NCI-H2196 (cell line): ENCODE data around the gene DSCAML1.
A peak's percentile ranks its signal among the peaks of the same experiment; 100 is the strongest.

Experiments used
- DNase-seq: peaks from one replicate; lab custom pipeline; 2025; ENCODE audit not compliant: unreplicated experiment; lab: John Stamatoyannopoulos, UW

The DSCAML1 gene

GRCh38 chr11:117438371-117439000, 358.5 kb downstream of the DSCAML1 start:
- no peak for DNase-seq

DNA sequence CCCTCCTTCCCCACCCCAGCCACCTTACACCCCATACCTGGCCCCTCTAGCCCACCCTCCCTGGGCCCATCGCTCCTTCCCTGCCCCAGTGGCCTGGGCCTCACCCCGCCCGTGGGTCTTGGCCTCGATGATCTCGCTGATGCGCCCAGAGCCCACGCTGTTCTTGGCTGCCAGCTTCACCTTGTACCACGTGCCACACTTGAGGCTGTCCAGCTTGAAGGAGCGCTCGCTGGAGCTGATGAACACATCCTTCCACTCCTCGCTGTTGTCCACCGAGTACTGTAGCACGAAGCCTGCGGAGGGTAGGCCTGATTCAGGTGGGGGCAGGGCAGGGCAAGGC, 359.3 kb downstream of the DSCAML1 start:
- no peak for DNase-seq

- DNase-seq, result no peak
Measured at GRCh38 chr11:117437041-117437790, 359.8 kb downstream of the DSCAML1 start.

DNA sequence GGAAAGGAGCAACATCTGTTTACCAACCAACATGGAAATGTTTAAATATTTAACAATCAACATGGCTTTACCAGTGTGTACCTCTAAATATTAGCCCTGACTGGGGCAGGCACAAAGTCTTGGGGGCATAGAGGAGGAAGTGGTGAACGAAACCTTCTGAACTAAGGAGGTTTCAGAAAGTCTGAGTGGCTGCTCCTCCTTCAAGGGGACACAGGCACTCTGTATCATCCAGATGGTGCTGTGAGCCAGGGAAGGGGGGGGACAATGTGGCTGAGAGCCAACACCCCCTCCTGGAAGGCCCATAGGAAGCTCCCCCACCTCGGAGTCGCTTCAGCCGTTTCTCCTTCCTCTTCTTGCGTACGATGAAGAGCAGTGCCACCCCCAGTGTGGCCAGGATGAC, 361.7 kb downstream of the DSCAML1 start:
- DNase-seq, result no peak

DNA sequence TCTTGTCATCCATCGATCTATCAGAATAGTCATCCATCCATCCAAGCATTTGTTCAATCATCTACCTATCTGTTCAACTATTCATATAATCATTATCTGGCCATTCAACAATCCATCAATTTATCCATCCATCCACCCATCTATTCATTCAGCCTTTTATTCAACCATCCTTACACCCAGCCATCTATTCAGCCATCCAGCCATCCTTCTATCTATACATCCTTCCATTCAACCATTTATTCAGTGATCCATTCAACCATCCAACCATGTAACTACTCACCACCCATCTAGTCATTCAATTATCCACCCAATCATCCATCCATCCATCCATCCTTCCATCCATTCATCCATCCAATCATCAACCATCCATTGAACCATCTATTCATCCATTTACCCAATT, 362.5 kb downstream of the DSCAML1 start:
- no peak for DNase-seq

- no peak for DNase-seq
Measured at GRCh38 chr11:117433717-117434116, 363.3 kb downstream of the DSCAML1 start.

GRCh38 chr11:117431436-117431835, 365.6 kb downstream of the DSCAML1 start:
- no peak for DNase-seq

- DNase-seq, result no peak
Measured at GRCh38 chr11:117430293-117430955, 366.6 kb downstream of the DSCAML1 start.

GRCh38 chr11:117428856-117429229, 368.2 kb downstream of the DSCAML1 start:
- no peak for DNase-seq

DNA sequence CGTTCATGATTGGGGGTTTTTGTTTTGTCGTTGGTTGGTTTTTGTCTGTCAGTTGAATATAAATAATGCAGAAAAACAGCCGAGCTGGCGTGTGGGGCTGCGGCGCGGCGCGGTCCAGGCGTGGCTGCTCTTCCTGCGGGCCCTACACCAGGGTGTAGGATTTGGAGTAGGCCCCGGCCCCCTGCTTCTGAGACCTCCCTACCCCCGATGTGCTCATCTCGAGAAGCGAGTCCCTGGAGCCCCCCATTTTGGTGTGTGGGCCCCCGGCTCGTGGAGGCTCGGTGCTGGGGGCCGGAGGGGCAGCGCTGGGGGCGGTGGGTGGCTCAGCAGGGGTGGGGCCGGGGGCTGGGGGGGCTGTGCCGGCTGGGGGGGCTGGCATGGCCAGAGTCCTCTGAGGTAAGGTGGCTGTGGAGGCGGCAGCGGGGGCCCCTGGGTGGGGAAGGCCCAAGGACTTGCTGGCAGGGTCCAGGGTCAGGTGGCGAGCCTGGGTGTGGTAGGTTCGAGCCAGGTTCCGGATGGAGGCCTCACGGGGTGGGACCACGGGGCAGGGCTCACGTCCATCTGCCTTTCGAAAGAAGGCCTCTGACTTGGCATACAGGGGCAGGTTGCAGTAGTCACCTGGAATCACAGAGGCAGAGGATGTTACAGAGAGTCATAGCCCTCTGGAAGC, 368.7 kb downstream of the DSCAML1 start:
- no peak for DNase-seq

GRCh38 chr11:117427356-117427874, 369.6 kb downstream of the DSCAML1 start:
- no peak for DNase-seq

DNA sequence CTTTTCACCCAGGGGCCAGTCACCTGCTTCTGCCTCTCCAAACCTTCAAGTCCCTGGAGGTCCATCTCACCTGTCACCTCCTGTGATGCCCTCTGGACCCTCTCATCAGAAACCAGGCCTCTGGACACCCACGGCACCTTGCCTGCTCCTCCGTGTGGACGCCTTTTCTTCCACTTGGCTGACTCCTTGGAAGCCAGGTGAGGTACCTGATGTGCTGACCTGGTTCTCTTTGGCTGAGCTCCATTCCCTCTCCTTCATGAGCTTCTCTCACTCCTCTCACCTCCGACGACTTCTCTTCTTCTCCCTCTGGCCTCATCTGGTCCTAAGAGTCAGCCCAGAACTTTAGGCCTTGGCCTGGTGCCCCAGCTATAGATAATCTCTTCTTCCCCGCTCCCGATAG, 370.1 kb downstream of the DSCAML1 start:
- DNase-seq, result no peak

DNA sequence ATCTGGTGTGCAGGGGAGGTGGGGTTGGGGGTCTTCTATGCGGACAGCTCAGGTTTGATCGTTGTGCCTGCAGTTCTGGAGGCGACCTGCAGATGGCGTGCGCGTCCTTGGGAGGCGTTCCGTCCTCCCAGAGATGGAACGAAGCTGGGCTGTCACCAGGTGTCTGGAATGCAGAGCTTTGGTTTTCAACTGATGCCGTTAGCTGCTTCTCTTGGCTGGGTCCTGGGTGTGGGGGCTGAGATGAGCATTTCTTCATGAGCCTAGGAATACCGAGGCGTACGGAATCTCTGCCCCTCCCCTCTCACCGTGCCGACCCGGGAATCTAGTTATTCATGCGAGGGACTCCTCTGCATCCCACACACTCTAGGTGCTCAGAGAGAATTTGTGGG, 370.7 kb downstream of the DSCAML1 start:
- peak; percentile 82 for DNase-seq

DNA sequence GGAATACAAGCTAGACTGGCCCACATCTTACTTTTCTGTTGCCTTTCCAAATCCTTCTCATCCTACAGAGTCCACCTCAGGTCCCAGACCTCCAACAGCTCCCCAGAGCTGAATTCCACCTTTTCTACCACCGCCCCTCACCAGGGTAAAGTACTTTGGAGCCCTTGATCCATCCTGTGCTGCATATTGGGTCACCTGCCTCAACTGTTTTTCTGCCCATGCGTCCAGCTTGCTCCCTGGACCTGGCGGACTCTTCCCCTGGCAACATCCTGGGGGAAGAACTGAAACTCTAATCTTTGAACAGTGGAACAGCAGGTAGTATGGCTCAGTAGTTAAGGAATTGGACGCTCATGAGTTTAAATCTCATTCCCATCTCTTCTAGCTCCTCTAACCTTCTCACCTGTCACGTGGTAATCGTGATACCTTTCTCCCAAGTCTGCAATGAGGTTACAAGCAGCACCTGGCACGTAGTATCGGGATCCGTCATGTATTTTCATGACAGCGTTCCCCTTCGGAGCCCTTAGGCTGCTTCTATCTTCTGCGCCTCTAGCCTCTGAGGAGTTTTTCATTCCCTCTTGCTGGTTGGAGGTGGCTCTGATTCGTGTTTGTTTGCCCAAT, 371.2 kb downstream of the DSCAML1 start:
- DNase-seq, result no peak

GRCh38 chr11:117424781-117425180, 372.2 kb downstream of the DSCAML1 start:
- no peak for DNase-seq

DNA sequence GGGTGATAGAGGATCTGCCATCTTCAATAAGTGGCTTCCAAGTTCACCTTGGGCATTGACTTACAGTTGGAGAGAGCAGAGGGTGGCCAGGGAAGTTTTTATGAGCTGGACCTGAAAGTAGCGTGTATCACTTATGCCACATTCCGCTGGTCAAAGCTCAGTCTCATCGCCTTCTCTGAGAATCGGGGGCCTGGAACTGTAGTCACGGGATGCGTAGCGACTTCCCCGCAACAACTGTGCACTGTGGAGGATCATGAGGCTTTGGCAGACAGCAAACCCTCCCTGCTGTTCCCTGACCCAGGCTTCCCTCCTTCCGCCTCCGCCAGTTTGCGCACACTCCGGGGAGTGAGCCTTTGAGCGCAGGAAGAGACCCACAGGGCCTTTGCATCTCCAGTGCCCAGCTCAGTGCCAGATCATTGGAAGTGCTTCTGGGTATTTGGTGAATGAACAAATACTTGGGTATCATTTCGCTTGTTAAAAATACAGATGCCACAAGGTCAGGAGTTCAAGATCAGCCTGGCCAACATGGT, 373.9 kb downstream of the DSCAML1 start:
- DNase-seq, result no peak

GRCh38 chr11:117421476-117421875, 375.5 kb downstream of the DSCAML1 start:
- DNase-seq, result no peak

- DNase-seq, result no peak
Measured at GRCh38 chr11:117421041-117421440, 376.0 kb downstream of the DSCAML1 start.

GRCh38 chr11:117420598-117420997, 376.4 kb downstream of the DSCAML1 start:
- no peak for DNase-seq

DNA sequence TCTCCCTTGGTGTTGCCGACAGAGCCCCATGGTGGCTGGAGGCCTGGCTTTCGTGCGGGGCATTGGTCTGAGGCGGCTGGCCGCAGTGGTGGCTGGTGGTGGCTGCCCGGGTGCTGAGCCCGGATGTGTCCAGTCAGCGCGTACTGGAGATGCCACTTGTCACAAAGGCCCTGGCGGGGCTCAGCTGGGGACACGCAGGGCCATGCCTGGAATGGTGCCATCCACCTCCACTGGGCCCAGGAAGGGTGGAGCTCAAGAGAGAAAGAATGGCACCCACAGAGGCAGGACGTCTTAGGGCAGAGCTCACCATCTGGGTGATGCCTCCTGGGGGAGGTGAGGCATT, 376.9 kb downstream of the DSCAML1 start:
- DNase-seq, result no peak

DNA sequence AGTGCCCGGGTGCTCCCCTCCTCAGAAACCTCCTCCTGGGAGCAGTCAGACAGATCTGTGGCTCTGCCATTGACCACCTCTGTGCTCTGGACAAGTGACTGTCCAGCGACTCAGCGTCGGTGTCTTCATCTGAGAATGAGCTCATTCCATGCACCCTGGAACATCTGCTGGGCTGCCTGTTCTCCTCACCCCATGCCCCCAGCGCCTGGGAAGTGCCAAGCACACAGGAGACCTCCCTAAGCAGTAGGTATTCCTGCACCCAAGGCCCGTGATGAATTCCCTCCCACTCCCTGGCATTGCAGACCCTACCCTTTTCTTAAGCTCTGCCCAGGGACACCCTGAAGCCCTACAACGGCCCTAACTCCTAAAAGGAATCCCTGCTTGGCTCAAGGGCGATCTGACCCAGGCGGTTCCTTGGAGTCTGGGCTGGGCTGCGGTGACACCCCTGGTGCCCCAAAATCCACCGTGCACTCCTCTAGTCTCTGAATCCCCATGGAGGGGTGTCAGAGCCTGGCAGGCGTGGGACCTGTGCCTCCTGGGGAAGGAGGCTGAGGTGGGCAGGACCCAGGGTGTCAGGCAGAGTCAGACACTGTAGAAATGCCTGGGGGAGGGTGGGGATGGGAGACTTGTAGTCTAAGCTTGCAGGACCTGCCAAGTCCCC, 377.4 kb downstream of the DSCAML1 start:
- DNase-seq, result no peak
